T-helper 1 cell treated with Interleukin-12 subunit alpha and Interleukin-12 subunit beta and Interleukin-4 antibody, amounts not matched to agents 30 μg/mL and 1 μg/mL, for 36 hours (primary cell): ENCODE measurements around the gene FAS.

Source experiments
- H3K27ac Mint-ChIP-seq: one replicate; pipeline ENCODE4 v1.8.0; 2021; ENCODE audit warnings: mild to moderate bottlenecking, mixed read lengths
- H3K27me3 Mint-ChIP-seq: one replicate; pipeline ENCODE4 v1.8.0; 2021; ENCODE audit warnings: low read depth, mixed read lengths
- H3K36me3 Mint-ChIP-seq: one replicate; pipeline ENCODE4 v1.8.0; 2021; ENCODE audit warnings: low read depth, mixed read lengths
- H3K4me1 Mint-ChIP-seq: one replicate; pipeline ENCODE4 v1.8.0; 2021; ENCODE audit warnings: low read depth, mixed read lengths
- H3K4me3 Mint-ChIP-seq: one replicate; pipeline ENCODE4 v1.8.0; 2021; ENCODE audit warnings: mild to moderate bottlenecking, moderate library complexity, mixed read lengths
- H3K9me3 Mint-ChIP-seq: one replicate; pipeline ENCODE4 v1.8.0; 2021; ENCODE audit warnings: mixed read lengths

FAS gene

GRCh38 chr10:88961266-88961665, 29.3 kb upstream of the FAS start:
- H3K27ac Mint-ChIP-seq = no peak overlapping the region
- H3K9me3 Mint-ChIP-seq = no peaks in the 10 kb centered on the region
- H3K4me3 Mint-ChIP-seq = no peak overlapping the region

GRCh38 chr10:88962336-88962735, 28.3 kb upstream of the FAS start:
- Mint-ChIP-seq H3K27ac (no peak overlapping the region), H3K27me3 (peaks cover 9% of the 10 kb centered on the region), H3K4me3 (peak overlapping the region; percentile 16), H3K36me3 (peaks cover 3% of the 10 kb centered on the region), H3K9me3 (no peaks in the 10 kb centered on the region), H3K4me1 (peaks cover 21% of the 10 kb centered on the region)

More at GRCh38 chr10:88961266-88961665, 29.3 kb upstream of the FAS start:
- peaks cover 21% of the 10 kb centered on the region for H3K4me1 Mint-ChIP-seq
- H3K36me3 Mint-ChIP-seq = peaks cover 3% of the 10 kb centered on the region
- peaks cover 7% of the 10 kb centered on the region for H3K27me3 Mint-ChIP-seq

- no peaks in the 10 kb centered on the region for H3K9me3 Mint-ChIP-seq
- no peak overlapping the region for H3K4me3 Mint-ChIP-seq
- H3K4me1 Mint-ChIP-seq = peaks cover 21% of the 10 kb centered on the region
- peaks cover 3% of the 10 kb centered on the region for H3K36me3 Mint-ChIP-seq
- H3K27ac Mint-ChIP-seq = no peak overlapping the region
- H3K27me3 Mint-ChIP-seq = peaks cover 10% of the 10 kb centered on the region
These were observed 27.3 kb upstream of the FAS start for GRCh38 chr10:88963318-88963717.

- no peak overlapping the region for H3K27ac Mint-ChIP-seq
- peaks cover 21% of the 10 kb centered on the region for H3K4me1 Mint-ChIP-seq
- H3K4me3 Mint-ChIP-seq = no peak overlapping the region
- peaks cover 13% of the 10 kb centered on the region for H3K27me3 Mint-ChIP-seq
- H3K9me3 Mint-ChIP-seq = no peaks in the 10 kb centered on the region
- H3K36me3 Mint-ChIP-seq = peaks cover 3% of the 10 kb centered on the region
These were observed 26.2 kb upstream of the FAS start for GRCh38 chr10:88964360-88964759.

- Mint-ChIP-seq H3K4me3 (no peak overlapping the region), H3K4me1 (peaks cover 21% of the 10 kb centered on the region), H3K27ac (no peak overlapping the region), H3K36me3 (peaks cover 3% of the 10 kb centered on the region), H3K9me3 (no peaks in the 10 kb centered on the region), H3K27me3 (peaks cover 17% of the 10 kb centered on the region)
These were observed 25.7 kb upstream of the FAS start for GRCh38 chr10:88964869-88965415.

- H3K4me3 Mint-ChIP-seq = no peak overlapping the region
- H3K27ac Mint-ChIP-seq = no peak overlapping the region
- H3K4me1 Mint-ChIP-seq = peaks cover 11% of the 10 kb centered on the region
- no peaks in the 10 kb centered on the region for H3K9me3 Mint-ChIP-seq
- peaks cover 21% of the 10 kb centered on the region for H3K27me3 Mint-ChIP-seq
- H3K36me3 Mint-ChIP-seq = peaks cover 3% of the 10 kb centered on the region
These were observed 23.8 kb upstream of the FAS start for GRCh38 chr10:88966797-88967196.

GRCh38 chr10:88968391-88968790, 22.2 kb upstream of the FAS start:
- Mint-ChIP-seq H3K36me3 (no peaks in the 10 kb centered on the region), H3K9me3 (no peaks in the 10 kb centered on the region), H3K27me3 (peaks cover 22% of the 10 kb centered on the region), H3K4me1 (peaks cover 2% of the 10 kb centered on the region), H3K4me3 (no peak overlapping the region), H3K27ac (no peak overlapping the region)

GRCh38 chr10:88971221-88972061, 19.2 kb upstream of the FAS start:
- Mint-ChIP-seq H3K27me3 (peaks cover 18% of the 10 kb centered on the region), H3K9me3 (no peaks in the 10 kb centered on the region), H3K27ac (no peak overlapping the region), H3K4me1 (peaks cover 5% of the 10 kb centered on the region), H3K4me3 (no peak overlapping the region), H3K36me3 (peaks cover 1% of the 10 kb centered on the region)

- H3K27ac Mint-ChIP-seq = no peak overlapping the region
- H3K4me3 Mint-ChIP-seq = no peak overlapping the region
- peaks cover 1% of the 10 kb centered on the region for H3K36me3 Mint-ChIP-seq
- H3K27me3 Mint-ChIP-seq = peaks cover 15% of the 10 kb centered on the region
- no peaks in the 10 kb centered on the region for H3K9me3 Mint-ChIP-seq
- peaks cover 6% of the 10 kb centered on the region for H3K4me1 Mint-ChIP-seq
These were observed 16.6 kb upstream of the FAS start for GRCh38 chr10:88974012-88974411.

GRCh38 chr10:88974446-88975376, 15.9 kb upstream of the FAS start:
- Mint-ChIP-seq H3K4me1 (peaks cover 10% of the 10 kb centered on the region), H3K4me3 (peak overlapping the region; percentile 89), H3K27me3 (peaks cover 8% of the 10 kb centered on the region), H3K27ac (peak overlapping the region; percentile 86), H3K36me3 (peaks cover 1% of the 10 kb centered on the region), H3K9me3 (no peaks in the 10 kb centered on the region)

- Mint-ChIP-seq H3K36me3 (peaks cover 1% of the 10 kb centered on the region), H3K4me3 (peak overlapping the region; percentile 89), H3K9me3 (no peaks in the 10 kb centered on the region), H3K27me3 (peaks cover 6% of the 10 kb centered on the region), H3K4me1 (peaks cover 10% of the 10 kb centered on the region), H3K27ac (peak overlapping the region; percentile 86)
These were observed 15.2 kb upstream of the FAS start for GRCh38 chr10:88975377-88975720.

- H3K27me3 Mint-ChIP-seq = no peaks in the 10 kb centered on the region
- no peak overlapping the region for H3K4me3 Mint-ChIP-seq
- peaks cover 1% of the 10 kb centered on the region for H3K36me3 Mint-ChIP-seq
- H3K9me3 Mint-ChIP-seq = no peaks in the 10 kb centered on the region
- H3K4me1 Mint-ChIP-seq = peaks cover 10% of the 10 kb centered on the region
- H3K27ac Mint-ChIP-seq = no peak overlapping the region
These were observed 12.1 kb upstream of the FAS start for GRCh38 chr10:88978463-88978862.

- no peak overlapping the region for H3K4me3 Mint-ChIP-seq
- no peaks in the 10 kb centered on the region for H3K9me3 Mint-ChIP-seq
- H3K36me3 Mint-ChIP-seq = peaks cover 4% of the 10 kb centered on the region
- H3K4me1 Mint-ChIP-seq = peaks cover 15% of the 10 kb centered on the region
- H3K27ac Mint-ChIP-seq = no peak overlapping the region
- H3K27me3 Mint-ChIP-seq = no peaks in the 10 kb centered on the region
These were observed 11.4 kb upstream of the FAS start for GRCh38 chr10:88979153-88979562.

GRCh38 chr10:88979603-88980002, 11.0 kb upstream of the FAS start:
- peaks cover 4% of the 10 kb centered on the region for H3K36me3 Mint-ChIP-seq
- no peak overlapping the region for H3K27ac Mint-ChIP-seq
- H3K27me3 Mint-ChIP-seq = no peaks in the 10 kb centered on the region
- no peak overlapping the region for H3K4me3 Mint-ChIP-seq
- H3K4me1 Mint-ChIP-seq = peaks cover 18% of the 10 kb centered on the region
- H3K9me3 Mint-ChIP-seq = no peaks in the 10 kb centered on the region
